OCI-LY1 (cell line): ENCODE data around the gene ADGRG1.

Experiments
- H2AFZ ChIP-seq: fragments of 200-600 bp; sonication (generic), shearing (Covaris generic); 2 replicates; pipeline ENCODE4 v1.6.0; 2014; ENCODE audit warnings: antibody characterized with exemption, mild to moderate bottlenecking, low read length
- H3F3A ChIP-seq: fragments of 200-600 bp; sonication (generic), shearing (Covaris generic); 2 replicates; pipeline ENCODE4 v1.6.0; 2014; ENCODE audit warnings: mild to moderate bottlenecking, antibody characterized with exemption, low read length, moderate library complexity; ENCODE audit not compliant: insufficient read depth
- H3K27ac ChIP-seq: fragments of 200-600 bp; sonication (generic); 2 replicates; pipeline ENCODE4 v1.5.1; 2014; ENCODE audit warnings: low read length, mixed run types, mild to moderate bottlenecking, low read depth; ENCODE audit not compliant: poor library complexity, severe bottlenecking
- H3K27me3 ChIP-seq: fragments of 200-600 bp; sonication (generic); 2 replicates; pipeline ENCODE4 v1.6.0; 2014; ENCODE audit warnings: antibody characterized with exemption, mild to moderate bottlenecking, low read length, moderate library complexity; ENCODE audit not compliant: insufficient read depth
- H3K36me3 ChIP-seq: fragments of 200-600 bp; sonication (generic); 2 replicates; pipeline ENCODE4 v1.6.1; 2014; ENCODE audit warnings: mild to moderate bottlenecking, antibody characterized with exemption, low read length, moderate library complexity, mixed read lengths; ENCODE audit not compliant: insufficient read depth
- H3K4me1 ChIP-seq: fragments of 200-600 bp; sonication (generic); 2 replicates; pipeline ENCODE4 v1.5.1; 2014; ENCODE audit warnings: mild to moderate bottlenecking, low read length, moderate library complexity; ENCODE audit not compliant: insufficient read depth, severe bottlenecking
- H3K4me2 ChIP-seq: fragments of 200-600 bp; sonication (generic), shearing (Covaris generic); 2 replicates; pipeline ENCODE4 v1.6.1; 2014; ENCODE audit warnings: low read length
- H3K4me3 ChIP-seq: fragments of 200-600 bp; sonication (generic); 2 replicates; pipeline ENCODE4 v1.5.1; 2014; ENCODE audit warnings: low read length, low read depth, mild to moderate bottlenecking, mixed read lengths; ENCODE audit not compliant: poor library complexity, severe bottlenecking
- H3K79me2 ChIP-seq: fragments of 200-600 bp; shearing (Covaris generic); 2 replicates; pipeline ENCODE4 v1.6.1; 2016; ENCODE audit warnings: mixed run types, low read length, mixed read lengths; ENCODE audit not compliant: insufficient read depth
- H3K9ac ChIP-seq: fragments of 200-600 bp; sonication (generic), shearing (Covaris generic); 2 replicates; pipeline ENCODE4 v1.6.1; 2014; ENCODE audit warnings: mild to moderate bottlenecking, low read length, mixed read lengths
- H3K9me2 ChIP-seq: fragments of 200-600 bp; sonication (generic), shearing (Covaris generic); 2 replicates; pipeline ENCODE4 v1.6.1; 2014; ENCODE audit warnings: low read depth, mild to moderate bottlenecking, low read length, mixed read lengths
- H3K9me3 ChIP-seq: fragments of 200-600 bp; shearing (Covaris generic); 2 replicates; pipeline ENCODE4 v1.6.1; 2014; ENCODE audit warnings: low read length, mixed read lengths
- H4K20me1 ChIP-seq: fragments of 200-600 bp; sonication (generic), shearing (Covaris generic); 2 replicates; pipeline ENCODE4 v1.6.0; 2016; ENCODE audit warnings: mild to moderate bottlenecking, low read length; ENCODE audit not compliant: insufficient read depth
- EZH2 ChIP-seq: fragments of 200-600 bp; sonication (generic), shearing (Covaris generic); IDR thresholded peaks from 2 replicates; pipeline ENCODE4 v1.8.0; 2017; ENCODE audit warnings: borderline replicate concordance, mixed run types, mild to moderate bottlenecking, antibody characterized with exemption, low read length, moderate library complexity, mixed read lengths
- TF ChIP-seq, protein P1 (sequence below): fragments of 200-600 bp; sonication (generic), shearing (Covaris generic); IDR thresholded peaks from 2 replicates; pipeline ENCODE4 v1.5.1; 2017; ENCODE audit warnings: mild to moderate bottlenecking, antibody characterized with exemption, low read length, moderate library complexity, mixed read lengths

The ADGRG1 gene

DNA sequence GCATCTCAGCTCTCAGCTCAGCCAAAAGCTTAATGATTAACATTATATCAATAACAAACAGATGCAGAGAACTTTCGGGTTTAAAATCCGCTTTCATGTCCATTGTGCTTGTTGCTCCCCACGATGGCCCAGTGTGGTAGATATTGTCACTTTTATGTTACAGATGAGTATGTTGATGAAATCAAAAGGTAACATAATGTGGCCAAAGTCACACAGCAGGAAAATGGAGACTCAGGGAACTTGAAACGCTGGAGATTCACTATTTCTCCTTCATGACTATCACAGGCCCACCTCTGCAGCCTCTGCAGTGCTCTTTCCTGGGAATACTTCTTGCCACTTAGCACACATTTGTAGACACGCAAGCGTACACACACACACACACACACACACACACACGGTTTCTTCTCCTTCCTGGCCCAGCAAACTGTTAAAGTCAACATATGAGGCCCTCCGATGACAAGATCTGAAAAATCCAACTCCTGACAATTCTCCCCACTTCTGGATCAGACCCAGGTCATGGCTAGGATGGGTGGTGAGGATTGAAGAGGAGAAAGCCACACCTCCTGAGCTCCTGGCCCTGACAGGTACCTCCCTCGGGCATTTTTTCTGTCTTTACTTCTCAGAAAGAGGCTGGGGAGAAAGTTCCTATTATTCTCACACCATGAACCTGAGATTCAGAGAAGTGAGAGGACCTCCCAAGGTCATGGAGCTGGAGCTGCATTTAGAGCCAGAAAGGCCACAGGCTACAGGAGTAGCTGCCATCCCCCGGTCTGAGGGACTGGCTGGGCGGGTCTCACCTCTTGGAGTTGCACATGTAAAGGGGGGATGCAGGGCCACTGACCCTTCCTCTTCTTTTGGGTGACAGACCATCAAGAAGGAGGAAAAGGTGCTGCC lies 75.8 kb downstream of the ADGRG1 start:
- no peaks in the 10 kb centered on the region for H3K4me1 ChIP-seq
- H2AFZ ChIP-seq, result no peak overlapping the region
- no peaks in the 10 kb centered on the region for H3K36me3 ChIP-seq
- H3K4me2 ChIP-seq, result no peak overlapping the region
- TF ChIP-seq, protein P1, sequence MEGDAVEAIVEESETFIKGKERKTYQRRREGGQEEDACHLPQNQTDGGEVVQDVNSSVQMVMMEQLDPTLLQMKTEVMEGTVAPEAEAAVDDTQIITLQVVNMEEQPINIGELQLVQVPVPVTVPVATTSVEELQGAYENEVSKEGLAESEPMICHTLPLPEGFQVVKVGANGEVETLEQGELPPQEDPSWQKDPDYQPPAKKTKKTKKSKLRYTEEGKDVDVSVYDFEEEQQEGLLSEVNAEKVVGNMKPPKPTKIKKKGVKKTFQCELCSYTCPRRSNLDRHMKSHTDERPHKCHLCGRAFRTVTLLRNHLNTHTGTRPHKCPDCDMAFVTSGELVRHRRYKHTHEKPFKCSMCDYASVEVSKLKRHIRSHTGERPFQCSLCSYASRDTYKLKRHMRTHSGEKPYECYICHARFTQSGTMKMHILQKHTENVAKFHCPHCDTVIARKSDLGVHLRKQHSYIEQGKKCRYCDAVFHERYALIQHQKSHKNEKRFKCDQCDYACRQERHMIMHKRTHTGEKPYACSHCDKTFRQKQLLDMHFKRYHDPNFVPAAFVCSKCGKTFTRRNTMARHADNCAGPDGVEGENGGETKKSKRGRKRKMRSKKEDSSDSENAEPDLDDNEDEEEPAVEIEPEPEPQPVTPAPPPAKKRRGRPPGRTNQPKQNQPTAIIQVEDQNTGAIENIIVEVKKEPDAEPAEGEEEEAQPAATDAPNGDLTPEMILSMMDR, result no peak
- no peak for TF ChIP-seq EZH2
- no peaks in the 10 kb centered on the region for H3F3A ChIP-seq
- no peak overlapping the region for H3K4me3 ChIP-seq
- H3K79me2 ChIP-seq, result no peaks in the 10 kb centered on the region
- no peak overlapping the region for H3K27ac ChIP-seq
- H3K9ac ChIP-seq, result no peak overlapping the region
- no peaks in the 10 kb centered on the region for H4K20me1 ChIP-seq
- no peaks in the 10 kb centered on the region for H3K9me3 ChIP-seq
- no peaks in the 10 kb centered on the region for H3K9me2 ChIP-seq
- H3K27me3 ChIP-seq, result no peaks in the 10 kb centered on the region; the same call in 1 of the 2 replicates

DNA sequence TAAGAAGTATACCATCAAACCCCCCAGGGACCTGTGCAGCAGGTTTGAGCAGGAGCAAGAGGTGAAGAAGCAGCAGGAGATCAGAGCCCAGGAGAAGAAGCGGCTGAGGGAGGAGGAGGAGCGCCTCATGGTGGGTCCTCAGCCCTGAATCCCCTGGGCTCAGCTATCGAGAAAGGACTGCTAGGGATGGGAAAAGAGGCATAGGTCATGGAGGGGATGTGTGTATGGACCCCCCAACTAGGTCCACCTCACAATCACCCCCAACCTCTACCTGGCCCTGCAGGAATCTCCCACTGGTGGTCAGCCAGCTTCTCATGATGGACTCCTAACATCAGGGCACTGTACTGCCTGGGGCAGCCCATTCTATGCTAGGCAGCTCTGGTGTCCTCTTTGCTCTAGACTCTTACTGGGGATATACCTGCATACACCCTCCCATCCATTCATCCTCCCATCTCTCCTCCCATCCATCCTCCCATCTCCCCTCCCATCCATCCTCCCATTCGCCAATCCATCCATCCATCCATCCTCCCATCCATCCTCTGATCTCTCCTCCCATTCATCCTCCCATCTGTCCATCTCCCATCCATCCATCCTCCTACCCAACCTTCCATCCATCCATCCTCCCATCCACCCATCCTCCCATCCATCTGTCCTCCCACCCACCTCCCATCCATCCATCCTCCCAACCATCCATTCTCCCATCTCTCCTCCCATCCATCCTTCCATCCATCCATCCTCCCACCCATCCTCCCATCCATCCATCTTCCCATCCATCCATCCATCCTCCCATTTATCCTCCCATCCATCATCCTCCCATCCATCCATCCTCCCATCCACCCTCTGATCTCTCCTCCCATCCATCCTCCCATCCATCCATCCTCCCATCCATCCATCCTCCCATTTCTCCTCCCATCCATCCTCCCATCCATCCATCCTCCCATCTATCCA lies 76.7 kb downstream of the ADGRG1 start:
- Histone ChIP-seq H3K4me2 (no peak overlapping the region), H3K27me3 (no peaks in the 10 kb centered on the region; the same call in 1 of the 2 replicates), H3K79me2 (no peaks in the 10 kb centered on the region), H3K9ac (no peak overlapping the region), H3K4me3 (no peak overlapping the region), H3F3A (no peaks in the 10 kb centered on the region), H4K20me1 (no peaks in the 10 kb centered on the region), H3K9me3 (no peaks in the 10 kb centered on the region), H3K36me3 (no peaks in the 10 kb centered on the region), H3K9me2 (no peaks in the 10 kb centered on the region), H2AFZ (no peak overlapping the region), H3K27ac (no peak overlapping the region), H3K4me1 (no peaks in the 10 kb centered on the region)
- no peak for TF ChIP-seq EZH2
- TF ChIP-seq, protein P1, result no peak

DNA sequence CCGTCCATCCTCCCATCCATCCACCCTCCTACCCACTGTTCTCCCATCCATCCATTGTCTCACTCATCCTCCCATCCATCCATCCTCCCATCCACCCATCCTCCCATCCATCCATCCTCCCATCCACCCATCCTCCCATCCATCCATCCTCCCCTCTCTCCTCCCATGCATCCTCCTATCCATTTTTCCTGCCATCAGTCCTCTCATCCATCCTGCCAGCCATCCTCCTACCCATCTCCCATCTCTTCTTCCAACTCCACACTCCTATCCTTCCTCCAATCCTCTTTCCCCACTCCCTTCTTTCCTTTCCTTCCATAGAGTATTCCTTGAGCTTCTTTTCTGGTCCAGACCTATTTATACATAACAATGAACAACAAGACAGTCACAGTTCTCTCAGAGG lies 78.3 kb downstream of the ADGRG1 start:
- H3K36me3 ChIP-seq, result no peaks in the 10 kb centered on the region
- H3K27ac ChIP-seq, result no peak overlapping the region
- H3K9me2 ChIP-seq, result no peaks in the 10 kb centered on the region
- H3K27me3 ChIP-seq, result no peaks in the 10 kb centered on the region; the same call in 1 of the 2 replicates
- H3K4me1 ChIP-seq, result no peaks in the 10 kb centered on the region
- no peak for TF ChIP-seq EZH2
- TF ChIP-seq, protein P1, result no peak
- H3F3A ChIP-seq, result no peaks in the 10 kb centered on the region
- H3K4me2 ChIP-seq, result no peak overlapping the region
- H4K20me1 ChIP-seq, result no peaks in the 10 kb centered on the region
- no peak overlapping the region for H3K9ac ChIP-seq
- no peaks in the 10 kb centered on the region for H3K9me3 ChIP-seq
- H3K4me3 ChIP-seq, result no peak overlapping the region
- H3K79me2 ChIP-seq, result no peaks in the 10 kb centered on the region
- no peak overlapping the region for H2AFZ ChIP-seq
